Ramos (cell line): ENCODE measurements around the gene NOX4.
"Not testable (repeated sequence)": the region's sequence is repeated elsewhere in the genome, so short reads cannot be mapped to it uniquely, and the experiment has no call there.

Experiments used
- in situ Hi-C: fragments of 300-500 bp; cut with MboI; formaldehyde crosslinking; loops from one replicate; pipeline ENCODE4 v1.14.3; 2022; ENCODE audit warnings: low sequenced_read_pairs; ENCODE audit not compliant: unreplicated experiment

The NOX4 gene

GRCh38 chr11:89477175-89477574 lies 14.0 kb downstream of the NOX4 start:
- in situ Hi-C loops: no loop called here

DNA sequence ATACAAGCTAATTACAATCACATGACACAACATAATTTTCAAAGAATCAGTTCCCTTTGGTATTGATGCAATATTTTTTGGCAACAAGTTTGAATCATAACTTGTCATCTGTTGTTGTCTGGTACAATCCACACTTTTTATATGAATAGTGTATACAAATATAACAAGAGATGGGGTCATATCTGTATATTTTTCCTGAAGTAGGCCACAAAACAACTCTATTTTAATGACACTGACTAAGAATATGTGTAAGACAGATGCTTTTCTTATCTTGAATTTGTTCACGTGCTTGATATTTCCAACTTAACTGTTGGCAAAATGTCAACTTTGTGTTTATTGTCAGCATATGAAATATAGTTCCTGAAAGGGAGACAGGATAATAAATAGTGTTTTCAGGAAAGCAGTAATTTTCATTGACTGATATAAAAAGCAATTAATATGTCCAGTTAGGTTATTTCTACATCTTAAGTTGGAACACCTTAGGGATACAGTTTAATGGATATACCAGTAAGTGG lies 27.9 kb downstream of the NOX4 start:
- in situ Hi-C loops: no loop called here

DNA sequence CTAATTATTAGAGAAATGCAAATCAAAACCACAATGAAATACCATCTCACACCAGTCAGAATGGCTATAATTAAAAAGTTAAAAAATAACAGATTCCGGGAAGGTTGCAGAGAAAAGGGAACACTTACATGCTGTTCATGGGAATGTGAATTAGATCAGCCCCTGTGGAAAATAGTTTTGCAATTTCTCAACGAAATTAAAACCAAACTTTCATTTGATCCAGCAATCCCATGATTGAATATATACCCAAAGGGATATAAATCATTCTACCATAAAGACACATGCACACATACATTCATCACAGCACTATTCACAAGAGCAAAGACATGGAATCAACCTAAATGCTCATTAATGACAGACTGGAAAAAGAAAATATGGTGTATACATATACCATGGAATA lies 32.5 kb downstream of the NOX4 start:
- in situ Hi-C loops: no loop called here

GRCh38 chr11:89457190-89457589 lies 34.0 kb downstream of the NOX4 start:
- in situ Hi-C loops: no loop called here

DNA sequence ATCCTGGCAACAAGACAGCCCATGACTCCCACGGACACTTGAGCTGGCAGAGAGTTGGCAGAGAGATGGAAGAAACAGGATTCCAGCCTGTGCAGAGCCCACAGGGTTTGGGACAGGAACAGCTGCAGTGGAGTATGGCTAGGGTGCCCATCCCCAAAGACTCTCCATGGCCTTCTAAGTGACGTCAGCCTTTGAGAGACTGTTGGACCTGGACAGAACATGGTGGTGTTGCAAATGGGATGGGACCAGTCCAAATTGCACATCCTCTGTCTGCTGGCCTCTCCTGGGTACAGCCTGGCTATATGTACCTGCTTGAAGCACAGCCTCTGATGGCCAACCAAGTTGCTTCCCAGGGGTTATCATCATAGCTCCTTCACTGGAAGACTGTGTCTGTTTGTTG lies 34.5 kb downstream of the NOX4 start:
- in situ Hi-C loops: no loop called here

DNA sequence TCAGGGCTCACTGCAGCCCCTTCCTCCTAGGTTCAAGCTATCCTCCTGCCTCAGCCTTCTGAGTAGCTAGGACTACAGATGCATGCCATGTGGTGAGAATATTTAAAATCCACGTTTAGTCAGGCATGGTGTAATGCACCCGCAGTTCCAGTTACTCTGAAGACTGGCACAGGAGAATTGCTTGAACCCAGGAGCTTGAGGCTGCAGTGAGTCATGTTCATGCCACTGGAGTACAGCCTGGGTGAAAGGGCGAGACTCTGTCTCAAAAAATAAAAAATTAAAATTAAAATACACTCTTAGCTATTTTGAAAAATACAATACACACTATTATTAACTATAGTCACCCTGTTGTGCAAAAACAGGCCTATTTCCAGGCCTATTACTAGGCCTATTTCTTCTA lies 38.4 kb downstream of the NOX4 start:
- in situ Hi-C loops: no loop called here

- in situ Hi-C loops: no loop called here
These were observed 43.3 kb downstream of the NOX4 start for GRCh38 chr11:89447845-89448244.

DNA sequence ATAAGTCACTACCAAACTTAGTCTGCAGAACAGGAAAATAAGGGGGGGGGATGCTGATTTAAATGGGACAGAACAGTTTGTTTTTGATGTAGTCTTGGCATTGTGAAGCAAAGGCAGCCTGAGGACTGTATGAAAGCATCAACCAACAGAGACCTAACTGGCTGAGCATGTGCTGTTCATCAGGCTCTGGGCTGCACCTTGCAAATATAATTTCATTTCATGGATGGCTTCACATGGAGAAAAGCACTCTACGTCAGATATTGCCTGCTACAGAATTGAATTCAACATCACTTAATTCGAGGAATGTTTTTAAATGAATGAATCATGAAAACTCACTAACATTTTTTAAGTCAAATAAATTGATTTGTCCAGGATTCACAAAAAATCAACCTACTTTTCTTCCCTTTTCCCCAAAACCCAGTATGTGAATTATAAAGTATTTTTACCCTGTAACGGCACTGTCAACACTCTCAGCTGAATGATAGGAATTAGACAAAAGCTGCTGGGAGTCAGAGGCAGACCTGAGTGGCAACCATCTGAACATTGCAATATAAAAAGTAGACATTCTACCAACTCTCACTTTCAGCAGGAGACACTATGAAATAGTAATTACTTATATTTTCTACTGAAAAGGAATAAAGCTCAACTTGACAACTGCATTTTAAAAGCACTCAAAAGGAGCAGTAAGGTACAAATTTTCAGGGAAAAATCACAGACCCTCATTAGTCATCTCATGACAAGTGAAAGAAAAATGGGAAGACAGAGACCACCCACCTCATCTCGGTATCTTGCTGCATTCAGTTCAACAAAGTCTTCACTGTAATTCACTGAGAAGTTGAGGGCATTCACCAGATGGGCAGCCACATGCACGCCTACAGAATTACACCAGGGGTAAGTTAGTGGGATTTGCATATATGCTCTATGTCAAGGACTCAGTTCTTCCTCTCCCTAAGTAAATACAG lies 47.5 kb downstream of the NOX4 start:
- in situ Hi-C loops: no loop called here

DNA sequence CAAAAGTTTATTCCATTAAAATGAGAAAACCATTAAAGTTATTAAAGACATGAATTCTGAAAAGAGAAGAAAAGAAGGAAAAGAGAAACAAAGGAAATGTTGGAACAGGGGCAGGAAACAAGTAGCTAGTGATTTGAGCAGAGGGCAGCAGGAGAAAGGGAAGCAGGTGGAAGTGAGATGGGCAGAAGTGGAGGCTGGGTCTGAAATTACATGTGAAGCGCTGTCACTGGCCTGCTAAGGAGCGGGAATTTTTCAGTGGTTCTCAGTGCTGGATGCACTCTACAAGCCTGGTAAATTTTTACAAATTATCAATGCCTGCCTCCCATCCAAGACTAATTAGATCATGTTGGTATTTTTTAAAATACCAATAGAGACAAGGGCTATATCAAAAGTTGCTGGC lies 48.4 kb downstream of the NOX4 start:
- in situ Hi-C loops: no loop called here

- in situ Hi-C loops: no loop called here
These were observed 49.6 kb downstream of the NOX4 start for GRCh38 chr11:89441606-89442005.

DNA sequence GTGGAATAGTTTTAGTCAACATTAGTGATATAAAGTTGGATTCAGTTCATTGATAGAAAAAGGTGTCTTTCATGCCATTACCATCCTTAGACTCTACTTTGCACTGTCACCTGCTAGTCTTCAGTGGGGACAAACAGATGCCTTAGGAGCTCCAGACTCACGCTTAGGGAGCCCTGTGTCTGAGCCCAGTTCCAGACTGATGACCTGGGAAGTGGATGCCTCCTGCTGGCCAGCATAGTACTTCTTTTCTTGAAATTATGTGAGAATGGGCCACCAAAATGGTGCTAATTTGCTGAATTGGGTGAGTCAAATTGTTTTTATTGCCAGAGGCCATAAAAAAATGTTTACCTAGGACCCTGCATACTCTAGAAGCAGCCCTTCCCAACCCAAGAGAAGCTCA lies 53.9 kb downstream of the NOX4 start:
- in situ Hi-C loops: no loop called here

GRCh38 chr11:89436071-89436470 lies 55.1 kb downstream of the NOX4 start:
- in situ Hi-C loops: no loop called here

DNA sequence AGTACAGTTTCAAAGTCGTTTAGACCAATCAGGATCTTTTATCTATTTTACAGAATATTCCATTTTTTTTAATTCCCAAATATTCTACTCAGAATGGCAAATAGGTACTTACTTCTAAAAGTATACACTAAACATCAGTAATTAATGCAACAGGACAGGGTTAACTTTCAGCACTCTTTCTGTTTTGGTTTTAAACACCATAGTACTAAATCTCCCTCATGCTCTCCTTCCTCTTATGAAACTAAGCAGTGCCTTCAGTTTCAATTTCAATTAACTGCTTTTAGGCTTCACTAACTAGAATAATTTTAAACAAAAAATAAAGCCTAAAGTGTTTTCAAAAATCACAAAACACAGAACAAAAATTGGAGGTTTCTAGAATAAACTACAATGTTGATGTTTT lies 57.9 kb downstream of the NOX4 start:
- in situ Hi-C loops: no loop called here

- in situ Hi-C loops: not testable (repeated sequence)
These were observed 59.0 kb downstream of the NOX4 start for GRCh38 chr11:89432182-89432581.

DNA sequence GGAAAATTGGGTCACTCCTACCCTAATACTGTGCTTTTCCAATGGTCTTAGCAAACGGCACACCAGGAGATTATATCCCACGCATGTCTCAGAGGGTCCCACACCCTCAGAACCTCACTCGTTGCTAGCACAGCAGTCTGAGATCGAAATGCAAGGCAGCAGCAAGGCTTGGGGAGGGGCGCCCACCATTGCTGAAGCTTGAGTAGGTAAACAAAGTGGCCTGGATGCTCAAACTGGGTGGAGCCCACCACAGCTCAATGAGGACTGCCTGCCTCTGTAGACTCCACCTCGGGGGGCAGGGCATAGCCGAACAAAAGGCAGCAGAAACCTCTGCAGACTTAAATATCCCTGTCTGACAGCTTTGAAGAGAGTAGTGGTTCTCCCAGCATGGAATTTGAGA lies 64.7 kb downstream of the NOX4 start:
- in situ Hi-C loops: not testable (repeated sequence)

- in situ Hi-C loops: no loop called here
These were observed 69.5 kb downstream of the NOX4 start for GRCh38 chr11:89421718-89422117.

- in situ Hi-C loops: no loop called here
These were observed 70.2 kb downstream of the NOX4 start for GRCh38 chr11:89420981-89421380.

DNA sequence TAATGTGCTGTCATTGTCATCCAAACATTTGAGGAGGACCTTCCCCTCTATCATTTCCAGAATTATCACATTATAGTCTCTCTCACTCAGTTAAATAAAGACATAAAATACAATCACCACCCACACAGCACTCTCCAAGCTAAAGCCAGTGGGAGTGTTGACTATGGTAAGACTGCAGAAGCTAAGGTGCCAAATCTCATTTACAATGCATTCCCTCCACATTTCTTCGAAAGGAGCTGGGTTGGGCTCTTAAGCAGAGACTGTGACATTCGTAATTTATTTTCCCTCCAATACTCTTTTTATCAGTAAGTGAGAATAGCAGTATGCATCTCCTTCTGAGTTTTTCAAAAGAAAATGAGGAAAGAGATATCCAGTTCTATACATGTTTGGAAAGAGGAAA lies 74.2 kb downstream of the NOX4 start:
- in situ Hi-C loops: no loop called here

GRCh38 chr11:89411112-89411511 lies 80.1 kb downstream of the NOX4 start:
- in situ Hi-C loops: not testable (repeated sequence)

DNA sequence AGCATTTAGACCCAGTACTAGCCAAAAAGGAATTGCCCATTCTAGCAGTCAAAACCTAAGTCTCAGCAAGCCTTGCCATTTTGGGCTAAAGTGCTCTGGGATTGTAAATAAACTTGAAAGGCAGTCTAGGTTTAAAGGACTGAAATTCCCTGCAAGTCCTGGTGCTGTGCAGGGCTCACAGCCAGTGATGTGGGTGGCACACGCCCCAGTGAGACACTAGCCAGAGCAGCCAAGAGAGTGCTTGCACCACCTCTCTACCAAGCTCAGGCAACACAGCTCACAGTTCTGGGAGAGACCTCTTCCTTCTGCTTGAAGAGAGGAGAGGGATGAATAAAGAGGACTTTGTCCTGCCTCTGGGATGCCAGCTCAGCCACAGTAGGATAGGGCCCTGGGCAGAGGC lies 80.5 kb downstream of the NOX4 start:
- in situ Hi-C loops: not testable (repeated sequence)

DNA sequence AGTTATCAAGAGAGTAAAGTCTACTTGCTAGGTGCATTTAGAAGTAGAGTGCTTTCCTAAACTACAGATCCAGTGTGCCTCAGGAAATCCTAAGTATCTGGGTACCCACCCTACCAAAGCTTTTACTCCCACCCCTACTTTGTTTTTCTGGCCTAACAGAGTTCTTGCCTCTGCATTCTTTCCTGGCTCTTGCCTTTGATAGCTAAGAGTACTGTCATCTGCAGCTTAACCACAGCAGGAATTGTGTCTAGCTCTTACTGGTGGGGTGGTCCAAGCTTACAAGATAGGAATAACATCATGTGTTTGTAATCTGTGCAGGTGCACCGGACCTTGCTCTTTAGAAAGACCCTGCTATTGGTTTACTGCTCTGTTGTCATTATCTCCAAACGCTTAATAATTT lies 82.7 kb downstream of the NOX4 start:
- in situ Hi-C loops: not testable (repeated sequence)

DNA sequence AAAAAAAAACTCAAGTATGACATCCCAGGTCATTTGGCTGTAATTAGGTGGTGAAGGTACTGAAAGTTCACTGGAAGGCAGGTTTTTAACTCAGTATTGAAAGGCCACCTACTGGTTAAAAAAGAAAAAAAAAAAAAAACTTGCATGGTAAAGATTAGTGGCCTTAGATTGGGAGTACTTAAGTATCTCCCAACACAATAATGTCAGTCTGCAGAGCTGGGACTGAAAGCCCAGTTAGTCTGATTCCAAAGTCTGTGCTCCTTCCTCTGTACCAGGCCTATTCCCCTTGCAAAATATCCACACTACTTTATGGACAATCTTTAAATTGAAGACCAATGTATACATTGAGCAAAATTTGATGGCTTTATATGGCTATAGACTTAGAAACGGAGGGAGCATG lies 85.5 kb downstream of the NOX4 start:
- in situ Hi-C loops: no loop called here
